ENCODE measurements around the gene FBRS.
A peak's percentile ranks its signal among the peaks of the same experiment; 100 is the strongest.

FBRS gene

DNA sequence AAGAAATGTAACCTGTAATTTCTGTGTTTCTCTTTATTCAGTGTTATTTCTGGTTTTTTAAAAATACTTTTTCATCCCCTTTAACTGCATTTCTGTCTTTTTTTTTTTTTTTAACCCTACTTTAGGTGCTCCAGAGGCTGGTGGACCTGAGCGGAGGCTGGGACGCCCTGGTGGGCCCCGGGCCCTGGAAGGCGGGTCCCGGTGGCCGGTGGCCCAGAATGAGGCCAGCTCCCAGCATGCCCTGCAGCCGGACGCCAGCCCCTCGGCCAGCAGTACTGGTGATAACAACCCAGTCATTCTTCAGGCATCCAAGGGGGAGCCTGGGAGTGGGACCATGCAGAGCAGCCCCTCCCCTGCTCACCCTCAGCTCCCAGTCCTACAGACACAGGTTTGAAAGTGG is 42.3 kb downstream of the FBRS start (continued):
- TF ChIP-seq, protein P1, sequence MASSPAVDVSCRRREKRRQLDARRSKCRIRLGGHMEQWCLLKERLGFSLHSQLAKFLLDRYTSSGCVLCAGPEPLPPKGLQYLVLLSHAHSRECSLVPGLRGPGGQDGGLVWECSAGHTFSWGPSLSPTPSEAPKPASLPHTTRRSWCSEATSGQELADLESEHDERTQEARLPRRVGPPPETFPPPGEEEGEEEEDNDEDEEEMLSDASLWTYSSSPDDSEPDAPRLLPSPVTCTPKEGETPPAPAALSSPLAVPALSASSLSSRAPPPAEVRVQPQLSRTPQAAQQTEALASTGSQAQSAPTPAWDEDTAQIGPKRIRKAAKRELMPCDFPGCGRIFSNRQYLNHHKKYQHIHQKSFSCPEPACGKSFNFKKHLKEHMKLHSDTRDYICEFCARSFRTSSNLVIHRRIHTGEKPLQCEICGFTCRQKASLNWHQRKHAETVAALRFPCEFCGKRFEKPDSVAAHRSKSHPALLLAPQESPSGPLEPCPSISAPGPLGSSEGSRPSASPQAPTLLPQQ (tag by site-specific recombination; IDR thresholded peaks at IDR 0.05) = peak; percentile 81; the same call in 1 of the 2 replicates
- TF ChIP-seq EGR2 (tag by site-specific recombination; IDR thresholded peaks at IDR 0.05; ENCODE audit: low read depth) (no peak), ZBTB17 (tag by site-specific recombination; IDR thresholded peaks at IDR 0.05) (0 out of 2 replicates have a peak, but pooled peaks have one; percentile 1), ZNF335 (tag by site-specific recombination; conservative IDR thresholded peaks at IDR 0.05) (peak; percentile 31; the same call in 1 of the 2 replicates), ZNF555 (tag by site-specific recombination; conservative IDR thresholded peaks at IDR 0.05) (no peak), KLF16 (tag by site-specific recombination; IDR thresholded peaks at IDR 0.05) (no peak), ZNF561 (tag by site-specific recombination; IDR thresholded peaks at IDR 0.05; ENCODE audit: borderline replicate concordance) (no peak), ZNF146 (tag by site-specific recombination; IDR thresholded peaks at IDR 0.05) (no peak), SALL2 (tag by site-specific recombination; IDR thresholded peaks at IDR 0.05; ENCODE audit: borderline replicate concordance) (no peak), ZNF585B (tag by site-specific recombination; IDR thresholded peaks at IDR 0.05) (no peak), ZNF239 (tag by site-specific recombination; IDR thresholded peaks at IDR 0.05) (no peak), GFI1B (tag by site-specific recombination; IDR thresholded peaks at IDR 0.05) (no peak), ZNF777 (tag by site-specific recombination; IDR thresholded peaks at IDR 0.05; ENCODE audit: borderline replicate concordance) (no peak), ZNF701 (tag by site-specific recombination; IDR thresholded peaks at IDR 0.05) (no peak), ZXDB (tag by site-specific recombination; IDR thresholded peaks at IDR 0.05) (no peak), ZNF830 (tag by site-specific recombination; IDR thresholded peaks at IDR 0.05; ENCODE audit: low read depth) (no peak), ZNF670 (tag by site-specific recombination; IDR thresholded peaks at IDR 0.05; ENCODE audit: low read depth) (no peak), GLI4 (tag by site-specific recombination; IDR thresholded peaks at IDR 0.05) (no peak), ZNF202 (tag by site-specific recombination; IDR thresholded peaks at IDR 0.05; ENCODE audit: borderline replicate concordance) (no peak), ZNF623 (tag by site-specific recombination; IDR thresholded peaks at IDR 0.05) (no peak), ZSCAN30 (tag by site-specific recombination; IDR thresholded peaks at IDR 0.05) (no peak), ZNF394 (tag by site-specific recombination; IDR thresholded peaks at IDR 0.05; ENCODE audit: borderline replicate concordance) (no peak), ZNF76 (tag by site-specific recombination; IDR thresholded peaks at IDR 0.05; ENCODE audit: borderline replicate concordance, low read depth) (0 out of 2 replicates have a peak, but pooled peaks have one; percentile 47), ZNF157 (tag by site-specific recombination; IDR thresholded peaks at IDR 0.05) (no peak), ZNF843 (tag by site-specific recombination; IDR thresholded peaks at IDR 0.05) (no peak), ZNF529 (tag by site-specific recombination; IDR thresholded peaks at IDR 0.05; ENCODE audit: insufficient replicate concordance) (no peak)
- TF ChIP-seq, protein P2, sequence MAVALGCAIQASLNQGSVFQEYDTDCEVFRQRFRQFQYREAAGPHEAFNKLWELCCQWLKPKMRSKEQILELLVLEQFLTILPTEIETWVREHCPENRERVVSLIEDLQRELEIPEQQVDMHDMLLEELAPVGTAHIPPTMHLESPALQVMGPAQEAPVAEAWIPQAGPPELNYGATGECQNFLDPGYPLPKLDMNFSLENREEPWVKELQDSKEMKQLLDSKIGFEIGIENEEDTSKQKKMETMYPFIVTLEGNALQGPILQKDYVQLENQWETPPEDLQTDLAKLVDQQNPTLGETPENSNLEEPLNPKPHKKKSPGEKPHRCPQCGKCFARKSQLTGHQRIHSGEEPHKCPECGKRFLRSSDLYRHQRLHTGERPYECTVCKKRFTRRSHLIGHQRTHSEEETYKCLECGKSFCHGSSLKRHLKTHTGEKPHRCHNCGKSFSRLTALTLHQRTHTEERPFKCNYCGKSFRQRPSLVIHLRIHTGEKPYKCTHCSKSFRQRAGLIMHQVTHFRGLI (tag by site-specific recombination; IDR thresholded peaks at IDR 0.05) = no peak
- TF ChIP-seq, protein P3, sequence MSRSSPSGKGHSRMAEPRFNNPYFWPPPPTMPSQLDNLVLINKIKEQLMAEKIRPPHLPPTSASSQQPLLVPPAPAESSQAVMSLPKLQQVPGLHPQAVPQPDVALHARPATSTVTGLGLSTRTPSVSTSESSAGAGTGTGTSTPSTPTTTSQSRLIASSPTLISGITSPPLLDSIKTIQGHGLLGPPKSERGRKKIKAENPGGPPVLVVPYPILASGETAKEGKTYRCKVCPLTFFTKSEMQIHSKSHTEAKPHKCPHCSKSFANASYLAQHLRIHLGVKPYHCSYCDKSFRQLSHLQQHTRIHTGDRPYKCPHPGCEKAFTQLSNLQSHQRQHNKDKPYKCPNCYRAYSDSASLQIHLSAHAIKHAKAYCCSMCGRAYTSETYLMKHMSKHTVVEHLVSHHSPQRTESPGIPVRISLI (tag by site-specific recombination; IDR thresholded peaks at IDR 0.05) = no peak

All from HEK293 (cell line).